ENCODE measurements around the gene ARHGEF19. TPM values are rescaled to one million over a fixed set of nuclear protein-coding genes. Genes with fewer than 3 reads are reported as not detected.

ARHGEF19 gene
- total and polyA plus RNA-seq, 9 of the 15 experiments (the other 6 are each of a cell fraction or from before 2014, with no cell fraction given) = 0.73 to 21.0 (median 5.2) TPM

DNA sequence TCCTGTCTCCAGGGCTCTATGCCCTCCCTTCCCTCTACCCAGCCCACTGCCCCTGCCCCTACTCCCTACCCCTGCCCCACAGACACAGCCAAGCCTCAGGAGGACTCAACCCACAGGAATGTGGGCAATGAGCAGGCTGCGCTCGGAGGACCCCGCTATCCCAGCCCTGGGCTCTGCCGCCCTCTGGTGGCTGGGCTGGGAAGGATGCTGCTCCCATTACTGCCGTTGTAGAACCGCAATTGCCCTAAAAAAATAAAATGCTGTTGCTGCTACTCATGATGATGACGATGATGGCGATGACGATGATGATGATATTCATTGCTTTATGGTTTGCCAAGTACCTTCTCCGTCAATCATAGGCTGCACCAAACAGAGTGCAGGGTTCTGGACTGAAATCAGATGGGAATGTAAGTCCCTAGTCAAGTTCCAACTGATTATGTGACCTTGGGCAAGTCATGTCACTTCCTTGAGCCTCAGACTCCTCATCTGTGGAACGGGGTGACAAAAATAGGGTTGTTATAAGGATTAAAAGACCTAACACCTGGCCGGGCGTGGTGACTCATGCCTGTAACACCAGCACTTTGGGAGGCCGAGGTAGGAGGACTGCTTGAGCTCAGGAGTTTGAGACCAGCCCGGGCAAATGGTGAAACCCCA lies 24.6 kb downstream of the ARHGEF19 start (continued):
- TF ChIP-seq, protein P1, sequence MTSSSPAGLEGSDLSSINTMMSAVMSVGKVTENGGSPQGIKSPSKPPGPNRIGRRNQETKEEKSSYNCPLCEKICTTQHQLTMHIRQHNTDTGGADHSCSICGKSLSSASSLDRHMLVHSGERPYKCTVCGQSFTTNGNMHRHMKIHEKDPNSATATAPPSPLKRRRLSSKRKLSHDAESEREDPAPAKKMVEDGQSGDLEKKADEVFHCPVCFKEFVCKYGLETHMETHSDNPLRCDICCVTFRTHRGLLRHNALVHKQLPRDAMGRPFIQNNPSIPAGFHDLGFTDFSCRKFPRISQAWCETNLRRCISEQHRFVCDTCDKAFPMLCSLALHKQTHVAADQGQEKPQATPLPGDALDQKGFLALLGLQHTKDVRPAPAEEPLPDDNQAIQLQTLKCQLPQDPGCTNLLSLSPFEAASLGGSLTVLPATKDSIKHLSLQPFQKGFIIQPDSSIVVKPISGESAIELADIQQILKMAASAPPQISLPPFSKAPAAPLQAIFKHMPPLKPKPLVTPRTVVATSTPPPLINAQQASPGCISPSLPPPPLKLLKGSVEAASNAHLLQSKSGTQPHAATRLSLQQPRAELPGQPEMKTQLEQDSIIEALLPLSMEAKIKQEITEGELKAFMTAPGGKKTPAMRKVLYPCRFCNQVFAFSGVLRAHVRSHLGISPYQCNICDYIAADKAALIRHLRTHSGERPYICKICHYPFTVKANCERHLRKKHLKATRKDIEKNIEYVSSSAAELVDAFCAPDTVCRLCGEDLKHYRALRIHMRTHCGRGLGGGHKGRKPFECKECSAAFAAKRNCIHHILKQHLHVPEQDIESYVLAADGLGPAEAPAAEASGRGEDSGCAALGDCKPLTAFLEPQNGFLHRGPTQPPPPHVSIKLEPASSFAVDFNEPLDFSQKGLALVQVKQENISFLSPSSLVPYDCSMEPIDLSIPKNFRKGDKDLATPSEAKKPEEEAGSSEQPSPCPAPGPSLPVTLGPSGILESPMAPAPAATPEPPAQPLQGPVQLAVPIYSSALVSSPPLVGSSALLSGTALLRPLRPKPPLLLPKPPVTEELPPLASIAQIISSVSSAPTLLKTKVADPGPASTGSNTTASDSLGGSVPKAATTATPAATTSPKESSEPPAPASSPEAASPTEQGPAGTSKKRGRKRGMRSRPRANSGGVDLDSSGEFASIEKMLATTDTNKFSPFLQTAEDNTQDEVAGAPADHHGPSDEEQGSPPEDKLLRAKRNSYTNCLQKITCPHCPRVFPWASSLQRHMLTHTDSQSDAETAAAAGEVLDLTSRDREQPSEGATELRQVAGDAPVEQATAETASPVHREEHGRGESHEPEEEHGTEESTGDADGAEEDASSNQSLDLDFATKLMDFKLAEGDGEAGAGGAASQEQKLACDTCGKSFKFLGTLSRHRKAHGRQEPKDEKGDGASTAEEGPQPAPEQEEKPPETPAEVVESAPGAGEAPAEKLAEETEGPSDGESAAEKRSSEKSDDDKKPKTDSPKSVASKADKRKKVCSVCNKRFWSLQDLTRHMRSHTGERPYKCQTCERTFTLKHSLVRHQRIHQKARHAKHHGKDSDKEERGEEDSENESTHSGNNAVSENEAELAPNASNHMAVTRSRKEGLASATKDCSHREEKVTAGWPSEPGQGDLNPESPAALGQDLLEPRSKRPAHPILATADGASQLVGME (CRISPR knock-in tag; IDR thresholded peaks at IDR 0.05) = 0 out of 2 replicates have a peak, but pooled peaks have one; percentile 58
- TF ChIP-seq PHF21A (IDR thresholded peaks at IDR 0.05; ENCODE audit: borderline replicate concordance, low read depth) (no peak), MYNN (IDR thresholded peaks at IDR 0.05) (peak; percentile 70), MYNN (CRISPR knock-in tag; IDR thresholded peaks at IDR 0.05) (no peak), GABPB1 (CRISPR knock-in tag; IDR thresholded peaks at IDR 0.05) (0 out of 2 replicates have a peak, but pooled peaks have one; percentile 27), FOXM1 (IDR thresholded peaks at IDR 0.05; ENCODE audit: low read depth) (no peak), FOXM1 (CRISPR knock-in tag; IDR thresholded peaks at IDR 0.05; ENCODE audit: low read depth) (no peak), MAFG (tag; conservative IDR thresholded peaks at IDR 0.05) (no peak), FOSL1 (tag; conservative IDR thresholded peaks at IDR 0.05) (peak; percentile 28; the same call in 1 of the 2 replicates), CXXC5 (CRISPR knock-in tag; IDR thresholded peaks at IDR 0.05) (peak; percentile 30; the same call in 1 of the 2 replicates), L3MBTL2 (IDR thresholded peaks at IDR 0.05) (0 out of 2 replicates have a peak, but pooled peaks have one; percentile 20), XRCC5 (IDR thresholded peaks at IDR 0.05; ENCODE audit: low read depth, low read length) (peak; percentile 82)
- TF ChIP-seq, protein P2, sequence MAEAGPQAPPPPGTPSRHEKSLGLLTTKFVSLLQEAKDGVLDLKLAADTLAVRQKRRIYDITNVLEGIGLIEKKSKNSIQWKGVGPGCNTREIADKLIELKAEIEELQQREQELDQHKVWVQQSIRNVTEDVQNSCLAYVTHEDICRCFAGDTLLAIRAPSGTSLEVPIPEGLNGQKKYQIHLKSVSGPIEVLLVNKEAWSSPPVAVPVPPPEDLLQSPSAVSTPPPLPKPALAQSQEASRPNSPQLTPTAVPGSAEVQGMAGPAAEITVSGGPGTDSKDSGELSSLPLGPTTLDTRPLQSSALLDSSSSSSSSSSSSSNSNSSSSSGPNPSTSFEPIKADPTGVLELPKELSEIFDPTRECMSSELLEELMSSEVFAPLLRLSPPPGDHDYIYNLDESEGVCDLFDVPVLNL (CRISPR knock-in tag; IDR thresholded peaks at IDR 0.05; ENCODE audit: low read depth) = peak; percentile 45; the same call in 1 of the 2 replicates
- TF ChIP-seq, protein P3, sequence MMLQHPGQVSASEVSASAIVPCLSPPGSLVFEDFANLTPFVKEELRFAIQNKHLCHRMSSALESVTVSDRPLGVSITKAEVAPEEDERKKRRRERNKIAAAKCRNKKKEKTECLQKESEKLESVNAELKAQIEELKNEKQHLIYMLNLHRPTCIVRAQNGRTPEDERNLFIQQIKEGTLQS (IDR thresholded peaks at IDR 0.05) = peak; percentile 67
- TF ChIP-seq, protein P3 (CRISPR knock-in tag; conservative IDR thresholded peaks at IDR 0.05) = no peak
- TF ChIP-seq, protein P4, sequence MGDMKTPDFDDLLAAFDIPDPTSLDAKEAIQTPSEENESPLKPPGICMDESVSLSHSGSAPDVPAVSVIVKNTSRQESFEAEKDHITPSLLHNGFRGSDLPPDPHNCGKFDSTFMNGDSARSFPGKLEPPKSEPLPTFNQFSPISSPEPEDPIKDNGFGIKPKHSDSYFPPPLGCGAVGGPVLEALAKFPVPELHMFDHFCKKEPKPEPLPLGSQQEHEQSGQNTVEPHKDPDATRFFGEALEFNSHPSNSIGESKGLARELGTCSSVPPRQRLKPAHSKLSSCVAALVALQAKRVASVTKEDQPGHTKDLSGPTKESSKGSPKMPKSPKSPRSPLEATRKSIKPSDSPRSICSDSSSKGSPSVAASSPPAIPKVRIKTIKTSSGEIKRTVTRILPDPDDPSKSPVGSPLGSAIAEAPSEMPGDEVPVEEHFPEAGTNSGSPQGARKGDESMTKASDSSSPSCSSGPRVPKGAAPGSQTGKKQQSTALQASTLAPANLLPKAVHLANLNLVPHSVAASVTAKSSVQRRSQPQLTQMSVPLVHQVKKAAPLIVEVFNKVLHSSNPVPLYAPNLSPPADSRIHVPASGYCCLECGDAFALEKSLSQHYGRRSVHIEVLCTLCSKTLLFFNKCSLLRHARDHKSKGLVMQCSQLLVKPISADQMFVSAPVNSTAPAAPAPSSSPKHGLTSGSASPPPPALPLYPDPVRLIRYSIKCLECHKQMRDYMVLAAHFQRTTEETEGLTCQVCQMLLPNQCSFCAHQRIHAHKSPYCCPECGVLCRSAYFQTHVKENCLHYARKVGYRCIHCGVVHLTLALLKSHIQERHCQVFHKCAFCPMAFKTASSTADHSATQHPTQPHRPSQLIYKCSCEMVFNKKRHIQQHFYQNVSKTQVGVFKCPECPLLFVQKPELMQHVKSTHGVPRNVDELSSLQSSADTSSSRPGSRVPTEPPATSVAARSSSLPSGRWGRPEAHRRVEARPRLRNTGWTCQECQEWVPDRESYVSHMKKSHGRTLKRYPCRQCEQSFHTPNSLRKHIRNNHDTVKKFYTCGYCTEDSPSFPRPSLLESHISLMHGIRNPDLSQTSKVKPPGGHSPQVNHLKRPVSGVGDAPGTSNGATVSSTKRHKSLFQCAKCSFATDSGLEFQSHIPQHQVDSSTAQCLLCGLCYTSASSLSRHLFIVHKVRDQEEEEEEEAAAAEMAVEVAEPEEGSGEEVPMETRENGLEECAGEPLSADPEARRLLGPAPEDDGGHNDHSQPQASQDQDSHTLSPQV (IDR thresholded peaks at IDR 0.05) = 0 out of 2 replicates have a peak, but pooled peaks have one; percentile 24

All from K562 (cell line).